ENCODE measurements around the gene ZCCHC18.

Gene ZCCHC18

DNA sequence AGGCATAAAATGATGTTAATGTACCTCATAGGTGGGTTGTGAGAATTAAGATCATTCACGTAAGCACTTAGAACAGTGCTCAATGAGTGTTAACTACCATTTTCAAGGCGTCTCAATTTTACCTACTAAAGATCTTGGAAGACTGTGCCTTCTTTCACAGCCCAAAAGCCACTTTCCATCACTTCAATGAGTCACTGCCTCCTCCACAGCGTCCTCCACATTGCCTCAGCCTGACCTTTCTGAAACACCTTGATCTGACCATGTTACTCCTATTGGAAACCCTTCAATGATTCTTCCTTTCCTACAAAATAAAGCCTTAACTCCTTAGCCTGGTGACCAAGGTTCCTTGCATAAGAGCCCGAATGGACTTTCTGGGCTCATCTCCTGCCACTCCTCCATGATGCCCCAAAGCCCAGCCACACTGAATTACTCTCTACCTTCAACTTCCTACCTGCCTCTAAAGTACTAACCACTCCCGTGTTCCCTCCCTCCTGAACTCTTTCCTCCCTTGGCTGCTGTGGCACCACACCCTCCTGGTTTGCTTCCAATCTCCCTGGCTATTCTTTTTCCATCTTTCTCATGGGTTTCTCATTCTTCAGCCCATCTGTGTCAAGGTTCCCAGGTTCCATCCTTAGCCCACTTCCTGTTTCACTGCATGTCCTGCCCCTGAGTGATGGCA, 22.4 kb downstream of the ZCCHC18 start:
- no peak for DNase-seq

DNA sequence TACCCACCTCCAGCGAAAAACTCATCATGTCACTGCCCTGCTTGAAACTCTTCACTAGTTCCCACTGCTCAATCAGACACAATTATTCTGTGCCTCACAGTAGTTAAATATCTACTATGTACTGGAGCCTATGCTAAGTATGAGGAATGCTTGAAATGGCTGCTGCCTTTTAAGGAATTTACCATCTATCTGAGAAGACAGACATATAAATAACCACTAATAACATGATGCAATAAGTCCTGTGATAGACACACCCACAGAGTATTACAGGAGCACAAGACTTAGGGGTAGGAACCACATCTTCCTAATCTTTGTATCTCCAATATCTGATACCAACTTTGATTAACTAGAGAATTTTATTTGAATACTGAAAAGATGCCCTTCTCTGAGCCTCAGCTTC, 23.4 kb downstream of the ZCCHC18 start:
- DNase-seq = no peak

DNA sequence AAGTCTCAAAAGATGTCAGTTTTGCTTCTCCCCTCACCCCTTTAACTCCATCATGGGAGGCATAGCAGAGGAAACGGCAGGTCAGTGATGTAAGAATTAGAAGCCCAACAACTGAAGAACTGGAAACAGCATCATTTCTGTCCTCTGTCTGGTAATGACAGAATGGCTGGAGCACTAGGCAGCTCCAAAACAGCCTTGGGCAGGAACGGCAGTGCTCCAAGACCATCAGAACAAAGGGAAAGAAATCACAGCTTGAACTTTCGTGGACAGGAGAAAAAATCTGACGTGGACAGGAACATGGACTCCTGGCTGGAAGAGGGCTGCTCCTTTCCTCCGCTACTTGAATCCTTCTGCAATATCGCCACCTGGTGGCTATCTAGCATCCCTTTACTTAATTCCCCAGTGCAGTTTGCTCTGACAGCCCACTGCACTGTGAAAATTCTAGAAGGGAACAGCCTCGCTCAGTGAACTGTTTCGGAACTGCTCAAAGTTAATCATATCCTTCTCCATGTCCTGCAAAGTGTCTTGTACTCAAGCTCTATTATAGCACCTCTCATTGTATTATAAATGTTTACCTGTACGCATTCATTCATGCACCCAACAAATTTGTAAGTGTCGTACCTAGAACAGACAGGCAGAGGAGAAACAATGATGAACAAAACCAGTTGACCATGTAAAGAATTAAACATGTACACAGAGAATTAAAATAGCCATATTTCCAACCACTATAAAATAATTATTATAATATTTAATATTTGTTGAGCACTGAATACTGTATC, 24.1 kb downstream of the ZCCHC18 start:
- DNase-seq = peak; percentile 75 to 84 (median 82)

DNA sequence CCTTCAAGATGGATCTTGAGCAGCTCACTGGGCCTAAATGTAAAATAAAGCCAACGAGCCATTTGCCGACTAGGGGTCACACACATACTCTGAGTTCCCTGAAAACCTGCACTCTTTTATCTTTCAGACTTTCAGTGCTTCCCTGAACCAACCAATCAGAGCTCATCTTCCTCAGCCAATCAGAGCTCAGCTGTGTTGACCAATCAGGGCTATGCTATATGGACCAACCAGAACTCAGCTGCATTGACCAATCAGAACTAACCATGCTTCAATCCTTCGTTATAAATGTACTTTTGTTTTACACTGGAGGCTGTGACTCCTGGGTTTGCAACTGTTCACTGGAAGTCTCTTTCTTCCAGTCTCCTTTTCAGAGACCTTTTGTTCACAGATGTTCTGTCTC, 25.2 kb downstream of the ZCCHC18 start:
- DNase-seq = peak in 1 of 3 donors; percentile 10

DNA sequence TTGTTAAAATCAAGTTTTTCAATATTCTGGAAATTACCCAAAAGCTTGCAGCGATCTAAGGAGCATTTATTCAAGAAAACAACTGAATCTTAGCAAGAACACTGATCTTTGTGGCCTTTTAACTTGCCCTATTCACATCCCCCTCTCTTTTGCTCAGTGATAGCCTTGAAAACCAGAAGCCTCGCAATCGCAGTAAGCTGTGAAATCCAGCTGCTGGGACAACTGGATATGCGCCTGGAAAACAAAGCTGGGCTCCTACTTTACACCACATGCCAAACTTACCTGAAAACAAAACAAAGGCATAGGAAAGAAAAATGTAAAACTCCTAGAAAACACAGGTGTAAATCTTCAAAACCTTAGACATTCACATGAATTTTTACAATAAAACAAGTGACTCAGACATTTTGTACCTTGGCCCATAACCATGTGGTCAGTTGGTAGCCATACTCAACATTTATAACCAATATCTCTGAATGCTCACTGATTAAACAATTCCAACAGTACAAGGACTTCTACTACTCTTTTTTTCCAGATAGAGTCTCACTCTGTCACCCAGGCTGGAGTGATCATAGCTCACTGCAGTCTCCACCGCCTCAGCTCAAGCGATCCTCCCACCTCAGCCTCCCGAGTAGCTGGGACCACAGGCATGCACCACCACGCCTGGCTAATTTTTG, 28.9 kb downstream of the ZCCHC18 start:
- DNase-seq = no peak

DNA sequence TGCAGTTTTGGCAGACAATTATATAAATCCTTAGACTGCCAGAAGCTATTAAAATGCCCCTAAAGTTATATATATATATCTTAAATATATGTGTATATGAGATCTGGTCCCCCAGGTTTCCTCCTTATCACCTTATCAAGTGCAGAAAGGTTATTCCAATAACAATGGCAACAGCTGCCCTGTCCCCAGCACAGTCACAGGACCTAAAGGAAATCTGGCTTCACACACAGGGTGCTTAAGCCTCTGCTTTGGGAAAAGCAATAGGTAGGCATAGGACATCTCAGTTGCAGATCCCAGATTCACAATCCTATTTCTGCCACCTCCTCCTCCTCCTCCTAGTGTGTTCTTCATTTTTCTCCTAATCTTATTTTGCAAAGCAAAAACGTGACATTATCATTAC, 38.7 kb downstream of the ZCCHC18 start:
- DNase-seq = no peak

DNA sequence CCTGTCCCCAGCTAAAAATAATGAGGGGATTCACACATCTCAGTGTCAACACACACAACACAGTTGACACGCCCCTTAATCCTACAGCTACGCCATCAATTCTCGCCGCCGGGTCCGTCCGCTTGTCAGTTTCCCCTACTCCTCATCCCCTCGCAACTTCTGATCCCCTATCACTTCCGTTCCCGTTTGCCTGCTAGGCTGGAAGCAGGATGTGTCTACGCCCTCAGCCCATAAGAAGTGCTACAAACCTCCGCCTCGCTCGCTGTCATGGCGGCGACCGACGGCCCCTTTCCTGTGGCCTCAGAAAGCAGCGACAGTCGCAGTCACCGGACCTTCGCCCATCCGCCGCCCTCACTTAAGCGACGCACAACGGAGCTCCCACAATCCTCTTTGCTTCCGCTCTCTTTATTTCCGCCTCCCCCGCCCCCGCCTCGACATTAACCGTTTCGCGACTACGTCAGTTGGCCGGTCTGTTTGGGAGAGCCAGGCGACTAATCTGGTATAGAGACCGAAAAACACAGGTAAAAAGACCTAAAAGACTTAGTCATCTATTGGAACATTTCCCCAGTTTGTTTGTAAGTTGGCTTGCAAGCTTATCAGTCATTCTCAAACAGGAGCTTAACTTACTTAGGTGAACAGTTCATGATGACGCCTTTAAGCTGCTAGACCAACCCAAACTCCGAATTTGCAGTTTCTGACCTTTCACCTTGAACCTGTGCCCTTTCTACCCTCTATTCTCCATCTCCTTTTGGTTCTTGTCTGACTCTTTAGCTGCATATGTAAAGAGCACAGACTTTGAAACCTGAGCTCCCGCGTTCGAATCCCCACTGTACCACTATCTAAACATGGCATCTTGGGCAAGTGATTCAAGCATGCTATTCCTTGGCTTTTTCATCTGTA, 44.6 kb downstream of the ZCCHC18 start, which contains the start of gene SLC25A53:
Gene SLC25A53, minus strand, starts transcription at position 380 of the 900 bp plus-strand sequence. CDS start 51,752 bp downstream, outside the sequence.
- DNase-seq = peak; percentile 81 to 87 (median 85)
